Esophagus muscularis mucosa (tissue), 4 donors: ENCODE results near the gene ZMYND15. TPM values are rescaled to one million over a fixed set of nuclear protein-coding genes. Genes with fewer than 3 reads are reported as not detected.

ENCODE experiments used
- DNase-seq: peaks from one replicate; pipeline ENCODE4 v3.0.0-alpha.2; 2017; ENCODE audit errors: extremely low spot score
- H3K27ac ChIP-seq, 4 donors: fragments of 200-600 bp; sonication (generic); replicated peaks in 1 of 4; 1 replicate in 3 of 4; 2 replicates in 1 of 4; pipeline ENCODE4 v1.5.1; 2016 to 2019; ENCODE audit warnings: mild to moderate bottlenecking in 1 of 4
- H3K27me3 ChIP-seq, 4 donors: fragments of 200-600 bp; sonication (generic); one replicate each; pipeline versions ENCODE4 v1.5.1 to v1.6.0; 2016 to 2019
- H3K36me3 ChIP-seq, 4 donors: fragments of 200-600 bp; sonication (generic); one replicate each; pipeline ENCODE4 v1.5.1; 2016 to 2019
- H3K4me1 ChIP-seq, 4 donors: fragments of 200-600 bp; sonication (generic); one replicate each; pipeline ENCODE4 v1.5.1; 2016 to 2019
- H3K4me3 ChIP-seq, 4 donors: fragments of 200-600 bp; sonication (generic); 1 replicate in 2 of 4; 2 replicates in 2 of 4; pipeline ENCODE4 v1.5.1; 2016 to 2019; ENCODE audit warnings: mild to moderate bottlenecking in 4 of 4, moderate library complexity in 1 of 4
- H3K9me3 ChIP-seq, 4 donors: fragments of 200-600 bp; sonication (generic); 1 replicate in 3 of 4; 2 replicates in 1 of 4; pipeline ENCODE4 v1.5.1; 2016 to 2019
- EP300 ChIP-seq: sonication (generic); formaldehyde crosslinking; IDR thresholded peaks from one replicate; pipeline ENCODE4 v1.6.1; 2017; ENCODE audit warnings: antibody characterized with exemption
- POLR2A ChIP-seq: fragments of 450-650 bp; IDR thresholded peaks from one replicate; pipeline ENCODE4 v1.6.1; 2017; ENCODE audit warnings: antibody characterized with exemption, moderate library complexity, mild to moderate bottlenecking, low read depth
- POLR2AphosphoS5 ChIP-seq, 2 donors: sonication (generic); formaldehyde crosslinking; IDR thresholded peaks; one replicate each; pipeline ENCODE4 v1.6.1; 2017; ENCODE audit warnings: antibody characterized with exemption in 2 of 2
- WGBS: methylation state at CpG from one replicate; pipeline ENCODE4 v1.1.5; 2018; 5-methylcytosine and 5-hydroxymethylcytosine counted together
- intact Hi-C: fragments of 100-400 bp; cut with DNase I; formaldehyde crosslinking; loops from one replicate; pipeline ENCODE4 v1.15.1; 2023
- total RNA-seq, 4 donors: library from RNA; depleted of rRNA; stranded (reverse); fragments of >200 nt; gene quantifications; one replicate each; pipeline versions ENCODE4 v1.1.0 to v1.2.1, GENCODE V29; 2016
- TF ChIP-seq, protein P1 (sequence below), 3 experiments: fragments of 200-600 bp in 2 of 3; fragments of 450-650 bp in 1 of 3; sonication (generic) in 2 of 3; IDR thresholded peaks; one replicate each; pipeline ENCODE4 v1.5.1; 2017 to 2019; ENCODE audit warnings: antibody characterized with exemption in 3 of 3, mild to moderate bottlenecking in 2 of 3, moderate library complexity in 1 of 3

The ZMYND15 gene
- total RNA-seq, 4 donors from 2014 or later, result 0.23 to 0.50 (median 0.42) TPM; not detected in 1

DNA sequence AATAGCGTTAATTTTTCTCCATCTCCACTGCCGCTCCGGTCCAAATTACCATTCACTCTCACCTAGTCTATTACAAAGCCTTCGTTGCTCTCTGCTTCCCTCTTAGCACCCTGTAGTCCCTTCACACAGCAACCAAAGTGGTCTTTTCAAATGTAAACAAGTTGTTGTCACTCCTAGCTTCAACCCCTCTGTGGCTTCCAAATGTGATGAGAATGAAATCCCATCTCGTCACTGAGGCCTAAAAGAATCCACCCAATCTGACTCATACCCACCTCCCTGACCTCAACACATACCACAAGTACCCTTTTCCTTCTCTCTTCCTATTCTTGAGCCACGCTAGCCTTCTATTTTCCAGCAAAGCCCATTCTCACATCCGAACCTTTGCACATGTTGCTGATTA is 33.5 kb upstream of the ZMYND15 start:
- TF ChIP-seq POLR2A, result no peak
- TF ChIP-seq POLR2AphosphoS5 (IDR thresholded peaks at IDR 0.05), result no peak
- TF ChIP-seq, protein P1, sequence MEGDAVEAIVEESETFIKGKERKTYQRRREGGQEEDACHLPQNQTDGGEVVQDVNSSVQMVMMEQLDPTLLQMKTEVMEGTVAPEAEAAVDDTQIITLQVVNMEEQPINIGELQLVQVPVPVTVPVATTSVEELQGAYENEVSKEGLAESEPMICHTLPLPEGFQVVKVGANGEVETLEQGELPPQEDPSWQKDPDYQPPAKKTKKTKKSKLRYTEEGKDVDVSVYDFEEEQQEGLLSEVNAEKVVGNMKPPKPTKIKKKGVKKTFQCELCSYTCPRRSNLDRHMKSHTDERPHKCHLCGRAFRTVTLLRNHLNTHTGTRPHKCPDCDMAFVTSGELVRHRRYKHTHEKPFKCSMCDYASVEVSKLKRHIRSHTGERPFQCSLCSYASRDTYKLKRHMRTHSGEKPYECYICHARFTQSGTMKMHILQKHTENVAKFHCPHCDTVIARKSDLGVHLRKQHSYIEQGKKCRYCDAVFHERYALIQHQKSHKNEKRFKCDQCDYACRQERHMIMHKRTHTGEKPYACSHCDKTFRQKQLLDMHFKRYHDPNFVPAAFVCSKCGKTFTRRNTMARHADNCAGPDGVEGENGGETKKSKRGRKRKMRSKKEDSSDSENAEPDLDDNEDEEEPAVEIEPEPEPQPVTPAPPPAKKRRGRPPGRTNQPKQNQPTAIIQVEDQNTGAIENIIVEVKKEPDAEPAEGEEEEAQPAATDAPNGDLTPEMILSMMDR (IDR thresholded peaks at IDR 0.05), result no peak
- no peak for TF ChIP-seq EP300
- no peaks in the 10 kb centered on the region for H3K27me3 ChIP-seq
- H3K4me1 ChIP-seq, result peaks cover 8 to 47% (median 38%) of the 10 kb centered on the region in 4 donors
- H3K27ac ChIP-seq, result no peak overlapping the region
- no peaks in the 10 kb centered on the region for H3K9me3 ChIP-seq
- H3K36me3 ChIP-seq, result no peaks in the 10 kb centered on the region
- H3K4me3 ChIP-seq, result no peak overlapping the region
- 79% methylated on average over 7 of the region's 7 CpGs for WGBS
- intact Hi-C loops, result loop anchor here (10.0 kb wide), 1 partner anchor 179 kb away; no protein-coding TSS in a partner anchor
- no peak for DNase-seq

DNA sequence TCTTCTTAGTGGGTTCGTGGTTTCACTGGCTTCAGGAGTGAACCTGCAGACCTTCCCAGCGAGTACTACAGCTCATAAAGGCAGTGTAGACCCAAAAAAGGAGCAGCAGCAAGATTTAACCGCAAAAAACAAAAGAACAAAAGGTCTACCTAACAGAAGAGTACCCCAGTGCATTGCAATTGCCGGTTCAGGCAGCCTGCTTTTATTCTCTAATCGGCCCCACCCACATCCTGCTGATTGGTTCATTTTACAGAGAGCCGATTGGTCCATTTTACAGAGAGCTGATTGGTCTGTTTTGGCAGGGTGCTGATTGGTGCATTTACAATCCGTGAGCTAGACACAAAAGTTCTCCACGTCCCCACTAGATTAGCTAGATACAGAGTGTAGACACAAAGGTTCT is 31.2 kb upstream of the ZMYND15 start:
- H3K4me3 ChIP-seq, result no peak overlapping the region
- peak in 1 of 2 donors; percentile 9 for TF ChIP-seq POLR2AphosphoS5 (IDR thresholded peaks at IDR 0.05)
- no peak for TF ChIP-seq EP300
- TF ChIP-seq, protein P1 (IDR thresholded peaks at IDR 0.05), result no peak
- TF ChIP-seq POLR2A, result no peak
- intact Hi-C loops, result loop anchor here (10.0 kb wide), 1 partner anchor 176 kb away; no protein-coding TSS in a partner anchor
- no peaks in the 10 kb centered on the region for H3K27me3 ChIP-seq
- peaks cover 17 to 37% (median 33%) of the 10 kb centered on the region in 4 donors for H3K4me1 ChIP-seq
- no peak for DNase-seq
- WGBS, result 83% methylated on average over 8 of the region's 8 CpGs
- H3K27ac ChIP-seq, result no peak overlapping the region
- H3K9me3 ChIP-seq, result no peaks in the 10 kb centered on the region
- no peaks in the 10 kb centered on the region for H3K36me3 ChIP-seq

DNA sequence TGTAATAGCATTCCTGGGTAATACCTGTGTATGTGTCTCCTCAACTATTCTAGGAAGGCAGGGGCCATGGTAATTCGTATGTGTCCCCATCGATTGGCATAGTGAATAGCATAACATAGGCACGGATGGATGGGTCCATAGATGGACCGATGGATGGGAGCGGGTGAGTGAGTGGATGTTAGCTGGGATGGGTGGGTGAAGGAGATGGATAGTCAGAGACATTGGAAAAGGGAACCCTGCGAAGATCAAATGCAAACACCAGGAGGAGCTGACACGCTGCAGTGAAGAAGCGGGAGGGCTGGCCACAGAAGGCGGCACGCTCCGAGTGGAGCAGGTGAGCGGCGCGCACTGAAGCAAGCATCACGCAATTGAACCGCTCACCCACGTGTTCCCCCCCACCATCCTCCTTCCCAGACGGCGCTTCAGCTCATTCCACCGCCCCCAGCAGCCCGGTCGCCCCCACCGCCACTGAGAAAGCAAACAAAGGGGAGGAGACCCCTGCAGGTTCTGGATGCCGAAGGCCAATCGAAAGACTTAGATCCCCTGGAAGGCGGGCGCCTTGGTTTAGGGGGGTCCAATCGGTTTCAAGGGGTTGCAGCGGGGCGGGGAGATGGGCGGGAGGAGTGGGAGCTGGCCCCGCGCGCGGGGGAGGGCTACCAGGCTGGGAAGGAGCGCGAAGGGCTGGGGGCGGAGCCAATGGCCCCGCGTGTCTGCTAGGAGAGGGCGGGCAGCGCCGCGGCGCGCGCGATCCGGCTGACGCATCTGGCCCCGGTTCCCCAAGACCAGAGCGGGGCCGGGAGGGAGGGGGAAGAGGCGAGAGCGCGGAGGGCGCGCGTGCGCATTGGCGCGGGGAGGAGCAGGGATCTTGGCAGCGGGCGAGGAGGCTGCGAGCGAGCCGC is 29.6 kb upstream of the ZMYND15 start, which contains the start of gene ARRB2:
Gene ARRB2, plus strand, starts transcription at position 839 of the 899 bp plus-strand sequence. CDS start 90 bp downstream, outside the sequence.
- Histone ChIP-seq H3K9me3 (no peaks in the 10 kb centered on the region), H3K4me1 (peaks cover 17 to 31% (median 27%) of the 10 kb centered on the region in 4 donors), H3K4me3 (peak within 1 kb of the TSS; percentile 73 to 84 (median 80)), H3K27me3 (no peaks in the 10 kb centered on the region), H3K36me3 (no peaks in the 10 kb centered on the region), H3K27ac (peak within 1 kb of the TSS; percentile 82 to 89 (median 86))
- DNase-seq, result peak; percentile 99
- WGBS, result 0% methylated on average over 19 of the region's 67 CpGs
- TF ChIP-seq EP300 (no peak), POLR2AphosphoS5 (IDR thresholded peaks at IDR 0.05) (peak; percentile 80 to 92), POLR2A (no peak)
- TF ChIP-seq, protein P1 (IDR thresholded peaks at IDR 0.05), result peak; percentile 67 to 78 (median 76)
- intact Hi-C loops, result loop anchor here (10.0 kb wide), 1 partner anchor 175 kb away; no protein-coding TSS in a partner anchor

DNA sequence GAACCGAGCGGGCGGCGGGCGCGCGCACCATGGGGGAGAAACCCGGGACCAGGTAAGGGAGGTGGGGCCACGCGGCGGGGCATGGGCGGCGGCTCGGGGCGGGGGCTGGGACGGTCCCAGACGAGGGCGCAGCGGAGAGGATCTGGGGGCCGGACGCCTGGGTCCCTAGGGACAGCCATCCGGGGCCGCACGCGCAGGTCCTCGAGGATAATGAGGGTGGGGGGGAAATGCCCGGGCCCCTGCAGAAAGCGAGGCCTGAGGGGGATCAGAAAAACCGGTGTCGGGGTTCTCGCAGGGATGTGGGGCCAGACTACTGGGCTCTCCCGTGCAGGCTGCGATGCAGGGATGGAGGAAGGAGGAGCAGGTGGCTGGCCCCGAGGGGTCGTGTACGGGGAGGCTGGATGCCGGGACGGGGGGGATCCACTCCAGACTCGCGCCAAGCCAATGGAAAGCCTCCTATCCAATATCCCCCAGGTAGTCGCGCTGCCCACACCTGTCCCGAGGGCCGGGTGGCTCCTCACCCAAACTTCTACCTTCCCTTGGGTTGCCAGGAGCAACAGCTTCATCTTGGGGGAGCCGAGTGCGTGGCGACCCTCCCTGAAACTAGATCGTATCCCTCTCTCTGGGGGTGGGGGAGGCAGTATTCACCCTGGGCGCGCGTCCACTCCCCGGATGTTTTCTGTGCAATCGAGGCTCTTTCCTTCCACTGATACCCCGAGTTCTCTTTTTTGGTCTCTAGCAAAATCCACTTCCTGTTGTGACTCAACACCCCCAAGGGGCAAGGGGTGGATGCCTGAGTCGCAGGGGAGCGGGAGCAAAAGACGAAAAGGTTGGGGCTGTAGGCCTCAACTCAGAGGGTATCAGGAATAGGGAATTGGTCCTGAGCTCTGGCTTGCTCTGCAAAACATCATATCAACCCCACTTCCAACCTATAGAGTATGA is 28.7 kb upstream of the ZMYND15 start:
- DNase-seq, result no peak
- intact Hi-C loops, result no loop called here
- TF ChIP-seq EP300 (no peak), POLR2AphosphoS5 (IDR thresholded peaks at IDR 0.05) (peak in 1 of 2 donors; percentile 12)
- Histone ChIP-seq H3K27ac (peak overlapping the region; percentile 82 to 89 (median 86)), H3K27me3 (no peaks in the 10 kb centered on the region), H3K4me3 (peak overlapping the region; percentile 73 to 84 (median 80)), H3K4me1 (peaks cover 17 to 32% (median 28%) of the 10 kb centered on the region in 4 donors), H3K36me3 (peaks cover 0 to 4% (median 2%) of the 10 kb centered on the region in 4 donors), H3K9me3 (no peaks in the 10 kb centered on the region)
- 20% methylated on average over 31 of the region's 57 CpGs for WGBS
